HCT116 (cell line): ENCODE measurements around the gene LASP1.

Source experiments
- EGR1 ChIP-seq: IDR thresholded peaks from 2 replicates; pipeline ENCODE4 v1.6.1; 2012; ENCODE audit warnings: low read depth
- EZH2 ChIP-seq: fragments of 200-600 bp; sonication (generic); IDR thresholded peaks from 2 replicates; pipeline ENCODE4 v1.6.1; 2017; ENCODE audit warnings: antibody characterized with exemption, mixed run types
- JUND ChIP-seq: IDR thresholded peaks from 2 replicates; pipeline ENCODE4 v1.6.1; 2012
- POLR2A ChIP-seq: IDR thresholded peaks from 2 replicates; pipeline ENCODE4 v1.7.0; 2011; ENCODE audit warnings: borderline replicate concordance; ENCODE audit not compliant: insufficient read depth, insufficient read length; ENCODE audit errors: extremely low read depth
- POLR2AphosphoS5 ChIP-seq: IDR thresholded peaks from 2 replicates; pipeline ENCODE4 v1.6.1; 2011; ENCODE audit warnings: mild to moderate bottlenecking, low read depth, low read length, moderate library complexity
- RAD21 ChIP-seq: IDR thresholded peaks from 2 replicates; pipeline ENCODE4 v1.6.1; 2012; ENCODE audit warnings: low read depth, mild to moderate bottlenecking
- SIN3A ChIP-seq: IDR thresholded peaks from 2 replicates; pipeline ENCODE4 v1.6.1; 2012; ENCODE audit warnings: low read depth
- SP1 ChIP-seq: IDR thresholded peaks from 2 replicates; pipeline ENCODE4 v1.6.1; 2012; ENCODE audit warnings: low read depth
- SRF ChIP-seq: IDR thresholded peaks from 2 replicates; pipeline ENCODE4 v1.6.1; 2012; ENCODE audit warnings: low read depth
- TCF7L2 ChIP-seq: IDR thresholded peaks from 2 replicates; pipeline ENCODE4 v1.7.0; 2011; ENCODE audit warnings: borderline replicate concordance, inconsistent platforms; ENCODE audit not compliant: insufficient read depth, insufficient read length; ENCODE audit errors: extremely low read depth
- YY1 ChIP-seq: IDR thresholded peaks from 2 replicates; pipeline ENCODE4 v1.6.1; 2011; ENCODE audit warnings: low read length, low read depth, moderate library complexity, mild to moderate bottlenecking; ENCODE audit not compliant: insufficient replicate concordance; ENCODE audit errors: extremely low read depth
- TF ChIP-seq, protein P1 (sequence below), 3 experiments: fragments of 200-600 bp in 1 of 3; sonication (generic) in 1 of 3; IDR thresholded peaks in 2 of 3; conservative IDR thresholded peaks in 1 of 3; 2 replicates each; pipeline ENCODE4 v1.5.1; 2012 to 2017; ENCODE audit warnings: low read depth in 2 of 3, low read length in 2 of 3, antibody characterized with exemption in 1 of 3, borderline replicate concordance in 1 of 3, control low read depth in 1 of 3, mild to moderate bottlenecking in 1 of 3, mixed read lengths in 1 of 3, mixed run types in 1 of 3, moderate library complexity in 1 of 3; ENCODE audit not compliant: insufficient read depth in 1 of 3
- TF ChIP-seq, protein P2 (sequence below): IDR thresholded peaks from 2 replicates; pipeline ENCODE4 v1.6.1; 2012; ENCODE audit warnings: low read depth
- TF ChIP-seq, protein P3 (sequence below): IDR thresholded peaks from 2 replicates; pipeline ENCODE4 v1.6.1; 2012

DNA sequence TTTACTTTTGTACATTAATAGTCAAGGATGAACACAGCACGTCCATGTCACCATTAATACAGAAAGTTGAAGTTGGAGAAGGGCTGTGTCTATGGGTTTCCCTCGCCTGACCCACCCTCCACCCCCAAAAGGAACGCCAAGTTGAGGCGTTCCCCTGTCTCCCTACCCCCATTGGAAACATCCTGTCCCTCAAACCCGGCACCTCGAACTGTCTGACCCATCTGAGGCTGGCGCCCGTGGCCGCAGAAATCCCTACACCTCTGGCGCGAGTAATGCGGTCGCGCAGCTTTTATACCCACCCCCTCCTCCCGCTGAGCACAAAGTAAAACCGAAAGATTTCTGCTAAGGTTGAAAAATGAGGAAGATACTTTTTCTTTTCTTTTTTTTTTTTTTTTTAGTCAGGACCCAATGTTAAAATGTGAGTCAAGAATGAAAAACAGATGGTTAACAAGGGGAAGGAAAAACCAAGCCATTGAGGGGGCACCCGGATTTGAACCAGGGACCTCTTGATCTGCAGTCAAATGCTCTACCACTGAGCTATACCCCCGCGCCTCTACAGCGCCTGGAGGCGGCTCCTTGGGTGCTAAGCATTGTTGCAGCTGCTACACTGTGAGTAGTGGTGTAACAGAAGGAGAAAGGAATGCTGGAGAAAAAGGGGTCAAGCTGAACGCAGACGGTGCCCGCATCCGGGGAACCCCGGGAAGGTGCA lies 887 bp upstream of the LASP1 start:
- TF ChIP-seq EZH2 (no peak), POLR2AphosphoS5 (no peak), TCF7L2 (no peak), YY1 (peak; percentile 50), SRF (no peak), RAD21 (0 out of 2 replicates have a peak, but pooled peaks have one; percentile 9), EGR1 (no peak), SP1 (peak; percentile 8; the same call in 1 of the 2 replicates), JUND (no peak), POLR2A (no peak), SIN3A (no peak)
- TF ChIP-seq, protein P1, sequence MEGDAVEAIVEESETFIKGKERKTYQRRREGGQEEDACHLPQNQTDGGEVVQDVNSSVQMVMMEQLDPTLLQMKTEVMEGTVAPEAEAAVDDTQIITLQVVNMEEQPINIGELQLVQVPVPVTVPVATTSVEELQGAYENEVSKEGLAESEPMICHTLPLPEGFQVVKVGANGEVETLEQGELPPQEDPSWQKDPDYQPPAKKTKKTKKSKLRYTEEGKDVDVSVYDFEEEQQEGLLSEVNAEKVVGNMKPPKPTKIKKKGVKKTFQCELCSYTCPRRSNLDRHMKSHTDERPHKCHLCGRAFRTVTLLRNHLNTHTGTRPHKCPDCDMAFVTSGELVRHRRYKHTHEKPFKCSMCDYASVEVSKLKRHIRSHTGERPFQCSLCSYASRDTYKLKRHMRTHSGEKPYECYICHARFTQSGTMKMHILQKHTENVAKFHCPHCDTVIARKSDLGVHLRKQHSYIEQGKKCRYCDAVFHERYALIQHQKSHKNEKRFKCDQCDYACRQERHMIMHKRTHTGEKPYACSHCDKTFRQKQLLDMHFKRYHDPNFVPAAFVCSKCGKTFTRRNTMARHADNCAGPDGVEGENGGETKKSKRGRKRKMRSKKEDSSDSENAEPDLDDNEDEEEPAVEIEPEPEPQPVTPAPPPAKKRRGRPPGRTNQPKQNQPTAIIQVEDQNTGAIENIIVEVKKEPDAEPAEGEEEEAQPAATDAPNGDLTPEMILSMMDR (IDR thresholded peaks at IDR 0.05 in 2 of 3, conservative IDR thresholded peaks at IDR 0.05 in 1 of 3; ENCODE audit: borderline replicate concordance in 1 of 3, insufficient read depth in 1 of 3, low read depth in 2 of 3, low read length in 2 of 3): peak in 2 of 3 experiments; percentile 26 to 27; a peak in 4 of 6 replicates
- TF ChIP-seq, protein P2, sequence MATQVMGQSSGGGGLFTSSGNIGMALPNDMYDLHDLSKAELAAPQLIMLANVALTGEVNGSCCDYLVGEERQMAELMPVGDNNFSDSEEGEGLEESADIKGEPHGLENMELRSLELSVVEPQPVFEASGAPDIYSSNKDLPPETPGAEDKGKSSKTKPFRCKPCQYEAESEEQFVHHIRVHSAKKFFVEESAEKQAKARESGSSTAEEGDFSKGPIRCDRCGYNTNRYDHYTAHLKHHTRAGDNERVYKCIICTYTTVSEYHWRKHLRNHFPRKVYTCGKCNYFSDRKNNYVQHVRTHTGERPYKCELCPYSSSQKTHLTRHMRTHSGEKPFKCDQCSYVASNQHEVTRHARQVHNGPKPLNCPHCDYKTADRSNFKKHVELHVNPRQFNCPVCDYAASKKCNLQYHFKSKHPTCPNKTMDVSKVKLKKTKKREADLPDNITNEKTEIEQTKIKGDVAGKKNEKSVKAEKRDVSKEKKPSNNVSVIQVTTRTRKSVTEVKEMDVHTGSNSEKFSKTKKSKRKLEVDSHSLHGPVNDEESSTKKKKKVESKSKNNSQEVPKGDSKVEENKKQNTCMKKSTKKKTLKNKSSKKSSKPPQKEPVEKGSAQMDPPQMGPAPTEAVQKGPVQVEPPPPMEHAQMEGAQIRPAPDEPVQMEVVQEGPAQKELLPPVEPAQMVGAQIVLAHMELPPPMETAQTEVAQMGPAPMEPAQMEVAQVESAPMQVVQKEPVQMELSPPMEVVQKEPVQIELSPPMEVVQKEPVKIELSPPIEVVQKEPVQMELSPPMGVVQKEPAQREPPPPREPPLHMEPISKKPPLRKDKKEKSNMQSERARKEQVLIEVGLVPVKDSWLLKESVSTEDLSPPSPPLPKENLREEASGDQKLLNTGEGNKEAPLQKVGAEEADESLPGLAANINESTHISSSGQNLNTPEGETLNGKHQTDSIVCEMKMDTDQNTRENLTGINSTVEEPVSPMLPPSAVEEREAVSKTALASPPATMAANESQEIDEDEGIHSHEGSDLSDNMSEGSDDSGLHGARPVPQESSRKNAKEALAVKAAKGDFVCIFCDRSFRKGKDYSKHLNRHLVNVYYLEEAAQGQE: no peak
- TF ChIP-seq, protein P3, sequence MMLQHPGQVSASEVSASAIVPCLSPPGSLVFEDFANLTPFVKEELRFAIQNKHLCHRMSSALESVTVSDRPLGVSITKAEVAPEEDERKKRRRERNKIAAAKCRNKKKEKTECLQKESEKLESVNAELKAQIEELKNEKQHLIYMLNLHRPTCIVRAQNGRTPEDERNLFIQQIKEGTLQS: no peak; the same call in 1 of the 2 replicates
